Neural cell (in vitro differentiated cells): ENCODE data around the gene FBXO10.

Source experiments
- CTCF ChIP-seq: fragments of 450-650 bp; IDR thresholded peaks from 2 replicates; pipeline ENCODE4 v1.5.1; 2014; ENCODE audit warnings: antibody characterized with exemption, mild to moderate bottlenecking, moderate library complexity; ENCODE audit not compliant: poor library complexity, severe bottlenecking
- REST ChIP-seq: IDR thresholded peaks from 2 replicates; pipeline ENCODE4 v1.6.1; 2012; ENCODE audit warnings: borderline replicate concordance

GRCh38 chr9:37540634-37541033, 35.5 kb downstream of the FBXO10 start:
- no peak for TF ChIP-seq CTCF
- TF ChIP-seq REST: no peak
